Breast epithelium (tissue), 4 donors: ENCODE measurements around the gene IGSF3. TPM values are rescaled to one million over a fixed set of nuclear protein-coding genes. Genes with fewer than 3 reads are reported as not detected.

Experiments used
- DNase-seq, 2 donors: peaks; one replicate each; pipeline ENCODE4 v3.0.0-alpha.2; 2019; ENCODE audit warnings: low spot score in 2 of 2
- H3K27ac ChIP-seq, 2 donors: fragments of 200-600 bp; sonication (generic) in 1 of 2; one replicate each; pipeline ENCODE4 v1.5.1; 2016 to 2019; ENCODE audit warnings: mild to moderate bottlenecking in 1 of 2
- H3K27me3 ChIP-seq, 2 donors: fragments of 200-600 bp; sonication (generic) in 1 of 2; one replicate each; pipeline versions ENCODE4 v1.5.1 to v1.6.0; 2017 to 2019; ENCODE audit warnings: control low read depth in 1 of 2, mild to moderate bottlenecking in 1 of 2
- H3K36me3 ChIP-seq: fragments of 200-600 bp; one replicate; pipeline ENCODE4 v1.5.1; 2019
- H3K4me1 ChIP-seq, 2 donors: fragments of 200-600 bp; sonication (generic); one replicate each; pipeline ENCODE4 v1.5.1; 2016 to 2019; ENCODE audit warnings: control low read depth in 1 of 2
- H3K4me3 ChIP-seq, 3 donors: fragments of 200-600 bp; sonication (generic); 1 replicate in 2 of 3; 2 replicates in 1 of 3; pipeline ENCODE4 v1.5.1; 2016 to 2019; ENCODE audit warnings: mild to moderate bottlenecking in 3 of 3, moderate library complexity in 2 of 3
- H3K9me3 ChIP-seq, 2 donors: fragments of 200-600 bp; sonication (generic) in 1 of 2; one replicate each; pipeline ENCODE4 v1.5.1; 2016 to 2019; ENCODE audit warnings: control low read depth in 1 of 2
- CTCF ChIP-seq, 3 donors: fragments of 450-650 bp; IDR thresholded peaks; one replicate each; pipeline ENCODE4 v1.5.1; 2016 to 2017; ENCODE audit warnings: antibody characterized with exemption in 3 of 3, mild to moderate bottlenecking in 3 of 3, moderate library complexity in 3 of 3
- POLR2A ChIP-seq: fragments of 450-650 bp; IDR thresholded peaks from one replicate; pipeline ENCODE4 v1.6.1; 2016; ENCODE audit warnings: antibody characterized with exemption, mild to moderate bottlenecking, moderate library complexity
- POLR2AphosphoS5 ChIP-seq, 3 donors: sonication (generic); formaldehyde crosslinking; IDR thresholded peaks; one replicate each; pipeline ENCODE4 v1.6.1; 2017; ENCODE audit warnings: antibody characterized with exemption in 3 of 3
- intact Hi-C: fragments of 100-400 bp; cut with DNase I; formaldehyde crosslinking; loops from one replicate; pipeline ENCODE4 v1.15.1; 2023; ENCODE audit warnings: low total_unique reads
- total RNA-seq, 3 donors: library from RNA; depleted of rRNA; stranded (reverse); fragments of >200 nt; gene quantifications; one replicate each; pipeline ENCODE4 v1.1.0, GENCODE V29; 2016

Gene IGSF3
- total RNA-seq, 3 donors from 2014 or later = 1.1 to 21.6 (median 19.6) TPM

- Histone ChIP-seq H3K4me1 (no peaks in the 10 kb centered on the region), H3K4me3 (no peak overlapping the region), H3K27me3 (no peaks in the 10 kb centered on the region), H3K27ac (no peak overlapping the region), H3K9me3 (no peaks in the 10 kb centered on the region), H3K36me3 (peaks cover 4% of the 10 kb centered on the region)
- no peak for DNase-seq
- no peak for TF ChIP-seq CTCF (IDR thresholded peaks at IDR 0.05)
- no peak for TF ChIP-seq POLR2AphosphoS5 (IDR thresholded peaks at IDR 0.05)
- TF ChIP-seq POLR2A = no peak
- intact Hi-C loops = no loop called here
Observed at GRCh38 chr1:116580446-116581322, 86.8 kb downstream of the IGSF3 start.

GRCh38 chr1:116579259-116579875 is 88.2 kb downstream of the IGSF3 start:
- intact Hi-C loops = loop anchor here (5.0 kb wide), 1 partner anchor 198 kb away; no protein-coding TSS in a partner anchor
- Histone ChIP-seq H3K27me3 (no peaks in the 10 kb centered on the region), H3K4me3 (no peak overlapping the region), H3K27ac (no peak overlapping the region), H3K36me3 (no peaks in the 10 kb centered on the region), H3K9me3 (no peaks in the 10 kb centered on the region), H3K4me1 (no peaks in the 10 kb centered on the region)
- TF ChIP-seq CTCF (IDR thresholded peaks at IDR 0.05) = no peak
- TF ChIP-seq POLR2AphosphoS5 (IDR thresholded peaks at IDR 0.05) = no peak
- TF ChIP-seq POLR2A = no peak
- no peak for DNase-seq

- intact Hi-C loops = loop anchor here (5.0 kb wide), 1 partner anchor 199 kb away; no protein-coding TSS in a partner anchor
- no peaks in the 10 kb centered on the region for H3K4me1 ChIP-seq
- DNase-seq = no peak
- TF ChIP-seq CTCF (IDR thresholded peaks at IDR 0.05) (no peak), POLR2A (no peak), POLR2AphosphoS5 (IDR thresholded peaks at IDR 0.05) (no peak)
- no peaks in the 10 kb centered on the region for H3K36me3 ChIP-seq
- no peaks in the 10 kb centered on the region for H3K9me3 ChIP-seq
- no peak overlapping the region for H3K27ac ChIP-seq
- no peaks in the 10 kb centered on the region for H3K27me3 ChIP-seq
- no peak overlapping the region for H3K4me3 ChIP-seq
Observed at GRCh38 chr1:116578581-116578980, 89.0 kb downstream of the IGSF3 start.

- no peak for DNase-seq
- TF ChIP-seq POLR2A (no peak), CTCF (IDR thresholded peaks at IDR 0.05) (no peak), POLR2AphosphoS5 (IDR thresholded peaks at IDR 0.05) (no peak)
- Histone ChIP-seq H3K27ac (no peak overlapping the region), H3K36me3 (no peaks in the 10 kb centered on the region), H3K27me3 (no peaks in the 10 kb centered on the region), H3K4me1 (no peaks in the 10 kb centered on the region), H3K4me3 (no peak overlapping the region), H3K9me3 (no peaks in the 10 kb centered on the region)
- intact Hi-C loops = loop anchor here (5.0 kb wide), 1 partner anchor 199 kb away; no protein-coding TSS in a partner anchor
Observed at GRCh38 chr1:116577759-116578314, 89.7 kb downstream of the IGSF3 start.
